Fibroblast of mammary gland (primary cell): ENCODE measurements around the gene GARRE1.

Experiments
- DNase-seq: peaks from one replicate; pipeline ENCODE4 v3.0.0-alpha.2; 2010; ENCODE audit warnings: low read depth
- H3K4me3 ChIP-seq: 2 replicates; pipeline ENCODE4 v1.5.1; 2011; ENCODE audit warnings: low read depth, mild to moderate bottlenecking, low read length, moderate library complexity; ENCODE audit not compliant: control insufficient read depth
- CTCF ChIP-seq: conservative IDR thresholded peaks from 2 replicates; pipeline ENCODE4 v1.5.1; 2011; ENCODE audit warnings: low read depth, low read length, inconsistent platforms; ENCODE audit not compliant: control insufficient read depth, insufficient read depth

GARRE1 gene

GRCh38 chr19:34282611-34283519, 28.5 kb downstream of the GARRE1 start:
- DNase-seq = no peak
- H3K4me3 ChIP-seq = no peak overlapping the region
- no peak for TF ChIP-seq CTCF

DNA sequence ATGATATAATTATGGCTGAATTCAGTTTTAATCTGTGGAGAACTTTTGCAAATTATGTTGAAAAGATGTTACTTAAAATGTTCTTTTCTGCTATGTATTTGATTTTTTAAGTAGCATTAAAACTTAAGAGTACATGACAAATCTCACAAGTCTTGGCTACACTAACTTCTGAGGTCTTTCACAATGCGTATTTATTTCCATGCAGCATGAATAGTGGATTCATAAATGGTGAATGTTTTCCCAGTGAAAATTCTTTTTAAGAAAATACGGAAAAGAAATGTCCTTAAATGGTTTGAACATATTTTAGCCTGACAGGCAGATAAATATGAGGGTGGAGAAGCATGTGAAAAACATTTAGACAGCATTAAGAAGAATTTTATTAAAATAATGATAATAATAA, 30.2 kb downstream of the GARRE1 start:
- TF ChIP-seq CTCF = no peak
- no peak for DNase-seq
- H3K4me3 ChIP-seq = no peak overlapping the region

GRCh38 chr19:34287662-34288140, 33.3 kb downstream of the GARRE1 start:
- no peak for TF ChIP-seq CTCF
- DNase-seq = no peak
- H3K4me3 ChIP-seq = no peak overlapping the region

GRCh38 chr19:34288381-34288780, 34.0 kb downstream of the GARRE1 start:
- no peak overlapping the region for H3K4me3 ChIP-seq
- TF ChIP-seq CTCF = no peak
- DNase-seq = no peak

- no peak for DNase-seq
- no peak for TF ChIP-seq CTCF
- H3K4me3 ChIP-seq = no peak overlapping the region
Observed at GRCh38 chr19:34291235-34291634, 36.9 kb downstream of the GARRE1 start.

DNA sequence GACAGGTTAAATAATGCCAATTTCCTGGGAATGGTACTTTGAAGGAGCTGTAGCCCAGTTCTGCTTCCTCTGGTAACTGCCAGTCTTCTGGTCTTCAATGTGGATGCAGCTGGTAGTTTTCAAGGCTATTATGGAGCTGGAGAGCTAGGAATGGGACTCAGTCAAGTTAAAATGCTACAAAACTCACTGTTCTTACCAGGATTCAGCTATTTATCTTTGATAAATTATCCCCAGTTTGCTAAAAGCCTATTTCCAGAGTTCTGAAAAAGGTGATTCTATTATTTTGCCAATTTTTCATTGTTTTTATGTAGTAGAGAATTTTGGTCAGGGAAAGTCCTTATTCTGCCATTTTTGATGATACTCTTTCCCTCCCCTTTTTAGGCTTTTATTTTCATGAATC, 40.7 kb downstream of the GARRE1 start:
- no peak for TF ChIP-seq CTCF
- DNase-seq = no peak
- H3K4me3 ChIP-seq = no peak overlapping the region
